NB4 (cell line): ENCODE measurements around the gene CACNA2D2.

Experiments used
- CTCF ChIP-seq: IDR thresholded peaks from one replicate; pipeline ENCODE4 v1.5.1; 2012; ENCODE audit warnings: low read depth, low read length
- MAX ChIP-seq: IDR thresholded peaks from 2 replicates; pipeline ENCODE4 v1.6.1; 2011; ENCODE audit warnings: low read depth, low read length
- MYC ChIP-seq: IDR thresholded peaks from 2 replicates; pipeline ENCODE4 v1.6.1; 2011; ENCODE audit warnings: low read depth, low read length

GRCh38 chr3:50551054-50551659 is 47.7 kb upstream of the CACNA2D2 start:
- TF ChIP-seq MYC (no peak), MAX (no peak), CTCF (no peak)
